NB4 (cell line): ENCODE measurements around the gene MMP24OS.

Source experiments
- DNase-seq: peaks from one replicate; pipeline ENCODE4 v3.0.0; 2010; ENCODE audit warnings: low read depth
- H3K4me3 ChIP-seq: one replicate; pipeline ENCODE4 v1.5.1; 2011; ENCODE audit warnings: mild to moderate bottlenecking, low read depth, low read length, moderate library complexity
- CTCF ChIP-seq: IDR thresholded peaks from one replicate; pipeline ENCODE4 v1.5.1; 2012; ENCODE audit warnings: low read depth, low read length
- MAX ChIP-seq: IDR thresholded peaks from 2 replicates; pipeline ENCODE4 v1.6.1; 2011; ENCODE audit warnings: low read depth, low read length
- MYC ChIP-seq: IDR thresholded peaks from 2 replicates; pipeline ENCODE4 v1.6.1; 2011; ENCODE audit warnings: low read depth, low read length
- POLR2A ChIP-seq: IDR thresholded peaks from 2 replicates; pipeline ENCODE4 v1.6.1; 2011; ENCODE audit warnings: mild to moderate bottlenecking; ENCODE audit not compliant: insufficient read length; ENCODE audit errors: extremely low read depth

MMP24OS gene

GRCh38 chr20:35298264-35298663, 20.3 kb upstream of the MMP24OS start:
- no peak overlapping the region for H3K4me3 ChIP-seq
- TF ChIP-seq MAX (no peak), CTCF (no peak), MYC (no peak), POLR2A (no peak)
- no peak for DNase-seq

GRCh38 chr20:35297740-35298139, 19.8 kb upstream of the MMP24OS start:
- no peak overlapping the region for H3K4me3 ChIP-seq
- TF ChIP-seq MYC (no peak), CTCF (no peak), POLR2A (no peak), MAX (no peak)
- no peak for DNase-seq

GRCh38 chr20:35297155-35297554, 19.2 kb upstream of the MMP24OS start:
- no peak overlapping the region for H3K4me3 ChIP-seq
- TF ChIP-seq POLR2A (no peak), MYC (no peak), MAX (no peak), CTCF (peak; percentile 25)
- DNase-seq, result peak; percentile 47

- no peak for DNase-seq
- no peak for TF ChIP-seq CTCF
- no peak overlapping the region for H3K4me3 ChIP-seq
These were observed 18.2 kb upstream of the MMP24OS start for GRCh38 chr20:35296101-35296554.

GRCh38 chr20:35295674-35296073, 17.8 kb upstream of the MMP24OS start:
- no peak for DNase-seq
- H3K4me3 ChIP-seq, result no peak overlapping the region
- TF ChIP-seq POLR2A, result no peak
- no peak for TF ChIP-seq MYC
- TF ChIP-seq CTCF, result no peak
- TF ChIP-seq MAX, result no peak

GRCh38 chr20:35295058-35295457, 17.1 kb upstream of the MMP24OS start:
- DNase-seq, result no peak
- H3K4me3 ChIP-seq, result no peak overlapping the region
- no peak for TF ChIP-seq POLR2A
- TF ChIP-seq MYC, result no peak
- no peak for TF ChIP-seq CTCF
- no peak for TF ChIP-seq MAX
